AG10803 (cell line): ENCODE results near the gene MYL1.

Experiments
- DNase-seq: peaks from one replicate; pipeline ENCODE4 v3.0.0; 2010; ENCODE audit warnings: low read depth
- H3K4me3 ChIP-seq: 2 replicates; pipeline ENCODE4 v1.5.1; 2011; ENCODE audit warnings: mild to moderate bottlenecking, low read length, control low read depth
- CTCF ChIP-seq: conservative IDR thresholded peaks from 2 replicates; pipeline ENCODE4 v1.5.1; 2011; ENCODE audit warnings: mild to moderate bottlenecking, low read length, control low read depth, inconsistent platforms

The MYL1 gene

DNA sequence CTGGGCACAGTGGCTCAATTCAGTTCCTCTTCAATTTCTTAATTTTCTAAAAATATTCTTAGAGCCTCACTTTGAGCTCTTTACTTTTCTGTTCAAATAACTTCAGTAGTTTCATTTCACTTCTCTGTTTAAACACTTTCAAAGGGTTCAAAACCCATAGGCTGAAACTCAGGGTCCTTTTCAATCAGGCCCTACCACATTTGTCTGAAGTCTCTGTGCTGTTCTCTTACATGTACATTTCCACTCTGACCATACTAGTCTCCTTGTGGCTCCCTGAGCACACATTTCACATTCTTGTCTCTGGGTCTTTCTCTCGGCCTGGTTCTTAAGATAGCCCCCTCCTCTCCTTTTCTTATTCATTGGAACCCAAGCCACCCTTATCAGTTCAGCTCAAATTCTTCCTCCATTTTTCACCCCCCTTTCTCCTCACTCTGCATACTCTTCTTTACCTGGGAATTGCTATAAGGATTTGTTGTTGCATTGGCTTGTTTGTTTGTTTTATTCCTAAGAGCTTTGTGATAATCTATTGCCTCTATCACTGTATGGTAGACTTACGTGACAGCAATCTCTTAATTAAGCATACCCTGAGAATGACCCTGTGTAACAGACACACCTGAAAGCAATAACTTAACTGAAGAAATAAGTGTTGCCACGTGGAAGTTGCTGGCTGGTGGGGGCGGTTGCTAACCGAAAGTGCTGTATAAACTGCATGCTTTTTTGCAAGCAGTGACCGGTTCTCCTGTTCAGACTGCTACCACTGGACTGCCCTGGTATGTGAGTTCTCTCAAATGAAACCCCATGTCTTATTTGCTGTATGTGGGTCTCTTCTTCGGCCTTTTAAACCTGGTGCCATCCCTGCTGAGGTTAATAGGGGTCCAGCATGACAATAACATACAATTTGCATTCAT, 62.0 kb downstream of the MYL1 start:
- DNase-seq, result no peak
- no peak for TF ChIP-seq CTCF
- H3K4me3 ChIP-seq, result no peak overlapping the region

- TF ChIP-seq CTCF, result no peak
- no peak for DNase-seq
- no peak overlapping the region for H3K4me3 ChIP-seq
These were observed 64.4 kb downstream of the MYL1 start for GRCh38 chr2:210250622-210251021.
